ENCODE measurements around the gene RAB21. TPM values are rescaled to one million over a fixed set of nuclear protein-coding genes. Genes with fewer than 3 reads are reported as not detected.

The RAB21 gene, protein sequence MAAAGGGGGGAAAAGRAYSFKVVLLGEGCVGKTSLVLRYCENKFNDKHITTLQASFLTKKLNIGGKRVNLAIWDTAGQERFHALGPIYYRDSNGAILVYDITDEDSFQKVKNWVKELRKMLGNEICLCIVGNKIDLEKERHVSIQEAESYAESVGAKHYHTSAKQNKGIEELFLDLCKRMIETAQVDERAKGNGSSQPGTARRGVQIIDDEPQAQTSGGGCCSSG
- total RNA-seq, result 21.6 and 27.0 TPM in 2 replicates

DNA sequence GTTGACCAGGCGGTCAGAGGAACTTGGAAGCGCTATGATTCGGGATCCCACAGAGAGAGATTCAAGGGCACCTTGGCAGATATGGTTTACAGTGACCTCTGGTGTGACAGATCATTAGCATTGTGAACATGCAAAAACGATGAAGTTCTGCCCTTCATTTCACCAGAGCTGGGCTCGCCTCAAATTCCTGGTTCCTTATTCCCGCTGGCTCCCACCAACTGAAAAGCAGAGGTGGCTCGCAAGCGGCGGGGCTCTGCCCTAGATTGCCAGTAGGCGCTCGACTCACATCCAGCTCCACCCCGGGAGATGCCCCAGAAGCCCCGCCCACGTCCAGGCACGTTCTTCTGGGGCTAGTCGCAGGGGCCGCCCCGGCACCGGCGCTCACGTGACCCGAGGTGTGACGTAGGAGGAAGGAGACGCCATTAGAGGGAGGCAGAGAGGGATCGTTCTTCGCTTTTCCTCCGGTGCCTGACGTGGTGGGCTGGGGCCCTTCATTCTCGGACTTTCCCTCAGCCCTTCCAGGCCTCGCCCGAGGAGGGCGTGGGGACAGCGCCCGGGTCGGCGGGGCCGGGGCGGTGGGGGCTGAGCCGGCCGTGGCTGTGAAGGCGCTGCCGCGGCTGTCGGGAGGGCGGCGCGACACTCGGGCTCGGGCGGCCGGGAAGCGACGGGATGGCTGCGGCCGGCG, at the start of gene RAB21:
Gene RAB21 (plus strand): TSS at position 403 of the 685 bp plus-strand sequence. CDS start 267 bp downstream, at position 670.

Other genes starting within 250 kb of the RAB21 start
- 9.1 and 14.1 TPM in 2 replicates for gene ZFC3H1, start 91.0 kb upstream of the RAB21 start, total RNA-seq
- 1.4 and 5.7 TPM in 2 replicates for gene THAP2, start 90.6 kb upstream of the RAB21 start, total RNA-seq
- 19.1 and 26.7 TPM in 2 replicates for gene TMEM19, start 68.8 kb upstream of the RAB21 start, total RNA-seq
- gene TBC1D15, start 84.9 kb downstream of the RAB21 start, total RNA-seq, result 15.3 and 20.1 TPM in 2 replicates
- gene TPH2, start 184.0 kb downstream of the RAB21 start, total RNA-seq, result not detected in 2 replicates

All from pericardium fibroblast (primary cell).